Epithelial cell of prostate (primary cell): ENCODE results near the gene ARF1.

Experiments
- DNase-seq: peaks from one replicate; pipeline ENCODE4 v3.0.0-alpha.2; 2011; ENCODE audit warnings: low read depth, low spot score
- H3K27ac ChIP-seq: fragments of 450-650 bp; 2 replicates; pipeline ENCODE4 v1.5.1; 2017; ENCODE audit warnings: mild to moderate bottlenecking

ARF1 gene

GRCh38 chr1:228144193-228144992 lies 61.9 kb downstream of the ARF1 start:
- no peak overlapping the region for H3K27ac ChIP-seq
- no peak for DNase-seq

GRCh38 chr1:228144993-228145343 lies 62.5 kb downstream of the ARF1 start:
- DNase-seq, result no peak
- no peak overlapping the region for H3K27ac ChIP-seq

GRCh38 chr1:228145463-228146416 lies 63.2 kb downstream of the ARF1 start:
- no peak for DNase-seq
- no peak overlapping the region for H3K27ac ChIP-seq

GRCh38 chr1:228146417-228147150 lies 64.1 kb downstream of the ARF1 start:
- no peak for DNase-seq
- H3K27ac ChIP-seq, result no peak overlapping the region

- no peak overlapping the region for H3K27ac ChIP-seq
- DNase-seq, result no peak
Measured at GRCh38 chr1:228147151-228147693, 64.7 kb downstream of the ARF1 start.

- peak overlapping the region; percentile 61 for H3K27ac ChIP-seq
- no peak for DNase-seq
Measured at GRCh38 chr1:228147768-228148167, 65.3 kb downstream of the ARF1 start.

- no peak for DNase-seq
- H3K27ac ChIP-seq, result peak overlapping the region; percentile 61
Measured at GRCh38 chr1:228148196-228148861, 65.8 kb downstream of the ARF1 start.
